Subcutaneous abdominal adipose tissue (tissue), 5 donors: ENCODE results near the gene HPX.

Experiments used
- H3K27ac ChIP-seq: one replicate; pipeline ENCODE4 v1.7.0; 2013; ENCODE audit warnings: low read depth, mild to moderate bottlenecking, inconsistent platforms, low read length, moderate library complexity
- H3K27me3 ChIP-seq, 5 donors: one replicate each; pipeline ENCODE4 v1.7.0; 2013; ENCODE audit warnings: low read length in 5 of 5, inconsistent platforms in 1 of 5; ENCODE audit not compliant: control insufficient read depth in 5 of 5, insufficient read depth in 4 of 5
- H3K36me3 ChIP-seq, 5 donors: one replicate each; pipeline ENCODE4 v1.7.0; 2013; ENCODE audit warnings: low read length in 5 of 5; ENCODE audit not compliant: control insufficient read depth in 5 of 5, insufficient read depth in 5 of 5
- H3K4me1 ChIP-seq, 5 donors: one replicate each; pipeline ENCODE4 v1.7.0; 2013; ENCODE audit warnings: low read length in 5 of 5, mild to moderate bottlenecking in 3 of 5, moderate library complexity in 1 of 5; ENCODE audit not compliant: control insufficient read depth in 5 of 5, insufficient read depth in 5 of 5
- H3K4me3 ChIP-seq, 5 donors: one replicate each; pipeline ENCODE4 v1.7.0; 2013; ENCODE audit warnings: low read length in 5 of 5, low read depth in 1 of 5
- H3K9ac ChIP-seq, 5 donors: one replicate each; pipeline ENCODE4 v1.7.0; 2013; ENCODE audit warnings: low read length in 5 of 5, mild to moderate bottlenecking in 4 of 5, moderate library complexity in 3 of 5
- H3K9me3 ChIP-seq, 5 donors: one replicate each; pipeline ENCODE4 v1.7.0; 2013; ENCODE audit warnings: low read length in 5 of 5; ENCODE audit not compliant: control insufficient read depth in 5 of 5
- donor health status: healthy.
- donor health status: healthy.
- donor health status: healthy.
- donor health status: healthy.
- donor health status: healthy.

HPX gene

DNA sequence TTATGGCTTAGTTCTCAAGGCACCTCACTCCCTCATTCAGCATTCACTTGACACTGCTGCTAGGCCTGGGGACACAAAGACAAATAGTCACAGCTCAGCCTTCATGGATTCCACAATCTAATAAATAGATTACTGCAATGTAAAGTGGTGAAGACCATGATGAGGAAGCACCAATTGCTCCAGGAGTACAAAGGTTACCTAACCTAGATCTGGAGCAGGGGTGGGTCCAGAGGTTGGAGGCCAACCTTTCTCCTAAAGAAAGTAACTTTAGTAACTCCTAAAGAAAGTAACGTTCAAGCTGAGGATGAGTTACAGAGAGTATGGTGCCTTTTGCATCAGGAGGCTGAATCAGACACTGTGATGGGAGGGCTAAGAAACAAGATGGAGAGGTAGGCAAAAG, 28.8 kb upstream of the HPX start:
- Histone ChIP-seq H3K36me3 (peaks cover 0 to 16% (median 8%) of the 10 kb centered on the region in 5 donors), H3K4me1 (peaks cover 5 to 32% (median 27%) of the 10 kb centered on the region in 5 donors), H3K27me3 (no peaks in the 10 kb centered on the region), H3K9me3 (no peaks in the 10 kb centered on the region), H3K4me3 (no peak overlapping the region), H3K27ac (peak overlapping the region; percentile 19), H3K9ac (peak overlapping the region in 1 of 5 donors; percentile 43)

DNA sequence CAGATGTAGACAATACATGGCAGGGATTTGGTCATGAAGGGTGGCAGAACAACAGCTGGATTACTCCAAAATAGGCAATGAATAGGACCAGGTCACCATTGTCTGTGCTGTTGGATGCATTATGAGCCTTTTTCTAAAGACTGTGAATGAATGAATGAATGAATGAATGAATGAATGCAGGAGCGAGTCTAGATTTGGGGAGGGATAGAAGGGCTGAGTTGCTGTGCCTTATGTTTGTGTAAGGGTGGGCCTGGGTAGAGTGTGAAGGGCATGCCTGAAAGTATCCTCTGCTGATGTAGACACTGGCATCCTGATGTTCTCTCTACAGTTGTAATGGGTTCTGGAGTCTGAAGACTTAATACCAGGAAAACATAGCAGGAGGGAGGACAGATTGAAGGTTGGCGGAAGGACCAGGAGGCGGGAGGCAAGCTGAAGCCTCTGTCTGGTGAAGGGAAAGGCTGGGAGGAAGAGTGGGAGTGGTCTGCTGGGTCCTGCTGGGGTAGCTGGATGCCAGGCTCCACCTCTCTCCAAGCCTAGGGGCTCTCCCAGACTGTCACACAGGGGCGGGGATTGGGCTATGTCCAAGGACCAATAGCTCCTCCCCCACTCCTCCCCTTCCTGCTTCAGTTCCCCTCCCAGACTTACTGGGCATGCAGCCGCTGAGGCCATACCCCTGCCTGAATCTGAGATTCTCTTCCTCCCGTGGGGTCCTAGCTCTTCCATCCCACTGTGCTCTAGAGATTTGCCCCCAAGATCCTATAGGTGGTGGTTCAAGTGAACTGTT, 28.1 kb upstream of the HPX start:
- no peaks in the 10 kb centered on the region for H3K9me3 ChIP-seq
- H3K9ac ChIP-seq, result peak overlapping the region in 1 of 5 donors; percentile 43
- peak overlapping the region in 1 of 5 donors; percentile 19 for H3K4me3 ChIP-seq
- H3K4me1 ChIP-seq, result peaks cover 5 to 26% (median 21%) of the 10 kb centered on the region in 5 donors
- H3K27me3 ChIP-seq, result no peaks in the 10 kb centered on the region
- peak overlapping the region; percentile 32 for H3K27ac ChIP-seq
- peaks cover 4 to 23% (median 15%) of the 10 kb centered on the region in 5 donors for H3K36me3 ChIP-seq

DNA sequence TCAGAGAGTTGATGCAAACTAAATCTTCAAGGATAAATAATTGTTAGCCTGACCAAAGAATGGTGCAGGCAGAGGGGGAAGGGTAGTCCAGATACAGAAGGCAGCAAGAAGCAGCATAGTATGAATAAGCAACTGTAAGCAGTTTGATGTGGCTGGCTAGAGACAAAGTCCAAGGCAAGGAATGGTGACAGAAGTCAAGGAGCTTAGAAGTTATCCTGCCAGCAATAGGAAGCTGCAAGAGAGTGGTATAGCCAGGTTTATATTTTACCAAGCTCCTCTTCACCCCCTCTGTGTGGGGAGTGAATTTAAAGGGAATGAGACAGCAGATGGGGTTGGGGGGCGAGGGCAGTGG, 18.3 kb upstream of the HPX start:
- Histone ChIP-seq H3K4me3 (no peak overlapping the region), H3K4me1 (no peaks in the 10 kb centered on the region), H3K9me3 (no peaks in the 10 kb centered on the region), H3K27ac (no peak overlapping the region), H3K36me3 (peaks cover 9 to 81% (median 77%) of the 10 kb centered on the region in 5 donors), H3K9ac (no peak overlapping the region), H3K27me3 (no peaks in the 10 kb centered on the region)

DNA sequence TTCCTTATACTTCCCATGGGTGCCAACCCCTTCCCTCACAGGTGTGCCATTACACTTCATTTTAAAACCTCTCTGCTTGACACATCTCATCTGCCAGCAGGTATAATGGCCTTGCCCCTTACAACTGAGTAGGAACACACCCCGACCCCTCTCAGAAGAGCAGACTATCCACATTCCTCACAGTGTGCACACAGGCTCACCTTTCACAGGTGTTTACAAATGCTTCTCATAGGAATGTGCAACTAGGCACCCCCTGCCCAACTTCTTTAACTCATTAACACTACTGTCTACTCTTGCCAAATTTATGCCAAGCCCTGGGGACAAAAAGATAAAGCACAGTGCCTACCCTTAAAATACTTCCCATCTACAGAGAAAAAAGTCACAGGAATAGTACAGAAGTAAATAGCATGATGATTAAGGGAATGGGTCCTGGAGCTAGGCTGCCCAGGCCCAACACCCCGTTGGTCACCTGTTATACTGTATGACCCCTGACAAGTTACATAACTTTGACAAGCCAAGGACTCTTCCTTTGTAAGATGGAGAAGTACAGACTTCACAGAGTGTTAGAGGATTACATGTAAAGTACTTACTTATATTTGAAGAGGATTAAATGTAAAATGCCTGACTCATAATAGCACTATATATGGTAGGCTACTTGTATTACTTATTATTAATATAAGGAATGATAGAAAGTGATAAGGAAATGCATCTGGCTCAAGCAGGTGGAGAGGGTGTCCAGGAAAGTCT, 17.7 kb upstream of the HPX start:
- no peak overlapping the region for H3K27ac ChIP-seq
- H3K36me3 ChIP-seq, result peaks cover 9 to 79% (median 76%) of the 10 kb centered on the region in 5 donors
- no peak overlapping the region for H3K4me3 ChIP-seq
- H3K9me3 ChIP-seq, result no peaks in the 10 kb centered on the region
- no peaks in the 10 kb centered on the region for H3K27me3 ChIP-seq
- no peak overlapping the region for H3K9ac ChIP-seq
- no peaks in the 10 kb centered on the region for H3K4me1 ChIP-seq

DNA sequence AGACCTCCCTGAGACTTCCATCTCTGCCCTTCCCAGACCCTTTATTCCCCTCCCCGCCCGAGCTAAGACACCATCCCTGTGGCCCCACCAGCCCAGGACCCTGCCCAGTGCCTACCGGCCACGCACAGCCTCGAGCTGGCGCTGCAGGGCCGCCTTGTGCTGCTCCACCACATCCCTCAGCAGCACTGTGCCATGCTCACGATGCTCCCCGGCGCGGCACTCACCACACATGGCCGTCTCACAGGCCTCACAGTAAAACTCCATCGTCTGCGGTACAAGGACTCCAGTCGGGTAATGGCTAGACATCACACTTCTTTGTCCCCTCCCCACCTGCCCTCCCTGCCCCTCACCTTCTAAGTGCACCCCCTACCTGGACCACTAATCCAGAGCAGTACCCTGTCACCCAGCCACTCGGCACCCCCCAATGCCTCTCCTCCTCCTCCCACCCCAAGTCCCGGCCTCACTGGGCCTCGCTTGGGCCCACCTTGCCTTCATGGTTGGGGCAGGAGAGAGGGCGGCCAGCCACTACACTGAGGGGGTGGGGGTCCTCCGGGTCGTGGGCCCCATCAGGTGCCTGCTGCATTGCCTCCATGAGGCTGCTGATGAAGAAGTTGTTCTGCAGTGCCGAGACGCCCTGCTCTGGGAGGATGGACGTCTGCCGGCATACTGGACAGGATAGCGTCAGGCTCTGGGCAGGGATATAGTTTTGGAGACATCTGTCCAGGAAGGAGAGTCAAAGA, 17.0 kb upstream of the HPX start:
- no peak overlapping the region for H3K4me3 ChIP-seq
- no peak overlapping the region for H3K9ac ChIP-seq
- no peak overlapping the region for H3K27ac ChIP-seq
- no peaks in the 10 kb centered on the region for H3K27me3 ChIP-seq
- no peaks in the 10 kb centered on the region for H3K4me1 ChIP-seq
- peaks cover 12 to 83% (median 79%) of the 10 kb centered on the region in 5 donors for H3K36me3 ChIP-seq
- H3K9me3 ChIP-seq, result no peaks in the 10 kb centered on the region

DNA sequence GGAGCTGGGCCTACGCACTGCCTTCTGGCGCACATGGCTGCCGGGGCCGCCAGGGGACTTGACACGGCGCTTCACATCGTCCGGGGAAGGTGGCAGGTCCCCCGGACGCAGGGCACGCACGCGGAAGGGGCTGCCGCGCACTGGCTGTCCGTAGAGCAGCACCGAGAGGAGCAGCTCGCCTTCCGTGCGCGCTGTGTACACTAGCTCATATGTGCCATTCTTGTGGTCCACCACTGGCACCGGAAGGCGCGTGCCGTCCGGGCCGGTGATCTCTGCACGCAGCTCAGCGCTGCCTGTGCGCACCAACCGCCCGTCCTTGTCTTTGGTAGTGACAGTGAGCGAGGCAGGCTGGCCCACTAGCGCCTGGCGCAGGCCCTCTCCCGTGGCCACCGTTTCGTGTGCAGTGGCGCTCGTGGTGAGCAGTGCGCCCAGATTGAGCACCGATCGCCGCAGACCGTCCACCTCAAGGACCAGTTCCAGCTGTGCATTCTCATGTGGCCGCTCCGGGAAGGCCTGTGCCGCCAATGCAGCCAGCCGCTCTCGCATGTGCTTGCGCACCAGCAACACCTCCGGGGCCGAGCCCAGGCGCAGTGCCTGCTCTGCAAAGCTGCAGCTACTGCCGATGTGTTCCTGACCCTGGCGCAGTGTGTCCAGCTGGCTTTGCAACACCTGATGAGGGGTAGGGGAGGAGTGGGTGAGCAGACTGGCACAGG, 15.7 kb upstream of the HPX start:
- no peak overlapping the region for H3K9ac ChIP-seq
- no peaks in the 10 kb centered on the region for H3K9me3 ChIP-seq
- no peak overlapping the region for H3K4me3 ChIP-seq
- no peaks in the 10 kb centered on the region for H3K4me1 ChIP-seq
- H3K27ac ChIP-seq, result no peak overlapping the region
- H3K36me3 ChIP-seq, result peaks cover 12 to 93% (median 86%) of the 10 kb centered on the region in 5 donors
- no peaks in the 10 kb centered on the region for H3K27me3 ChIP-seq

DNA sequence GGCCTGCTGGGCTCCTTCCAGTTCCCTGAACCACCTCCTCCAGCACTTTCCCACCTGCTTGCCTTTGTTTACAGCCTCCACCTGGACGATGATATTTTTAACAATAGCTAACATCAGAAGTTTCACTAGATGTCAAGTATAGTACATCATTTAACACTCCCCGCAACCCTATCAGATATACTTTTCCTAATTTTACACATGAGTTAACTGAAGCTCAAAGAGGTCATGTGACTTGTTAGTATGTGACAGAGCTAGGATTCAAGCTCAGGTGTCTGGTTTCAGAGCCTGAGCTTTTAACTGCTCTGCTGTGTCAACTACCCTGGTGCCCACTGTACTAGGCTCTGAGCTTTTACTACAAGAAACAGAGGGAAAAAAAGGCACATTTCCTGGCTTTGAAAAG, 14.3 kb upstream of the HPX start:
- Histone ChIP-seq H3K4me3 (no peak overlapping the region), H3K9me3 (no peaks in the 10 kb centered on the region), H3K4me1 (no peaks in the 10 kb centered on the region), H3K27ac (no peak overlapping the region), H3K27me3 (no peaks in the 10 kb centered on the region), H3K9ac (no peak overlapping the region), H3K36me3 (peaks cover 14 to 99% (median 92%) of the 10 kb centered on the region in 5 donors)

DNA sequence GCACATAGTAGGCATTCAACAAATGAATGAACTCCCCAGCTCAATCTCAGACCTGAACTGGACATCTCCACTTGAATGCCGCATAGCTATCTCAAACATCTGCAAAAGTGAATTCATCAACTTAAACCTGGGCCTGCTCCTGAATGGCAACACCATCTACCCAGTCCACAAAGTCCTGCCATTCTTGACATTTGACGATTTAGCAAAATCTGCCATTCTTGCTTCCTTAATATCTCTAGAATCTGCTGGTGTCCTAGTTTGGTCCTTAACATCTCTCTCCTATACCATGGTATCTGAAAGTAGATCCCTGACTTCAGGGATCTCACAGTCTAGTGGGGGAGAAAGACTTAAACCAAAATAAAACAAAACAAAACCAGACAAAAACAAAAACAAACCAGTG, 12.4 kb upstream of the HPX start:
- no peak overlapping the region for H3K4me3 ChIP-seq
- H3K36me3 ChIP-seq, result peaks cover 10 to 98% (median 93%) of the 10 kb centered on the region in 5 donors
- H3K27me3 ChIP-seq, result no peaks in the 10 kb centered on the region
- H3K9ac ChIP-seq, result no peak overlapping the region
- no peak overlapping the region for H3K27ac ChIP-seq
- no peaks in the 10 kb centered on the region for H3K4me1 ChIP-seq
- H3K9me3 ChIP-seq, result no peaks in the 10 kb centered on the region

DNA sequence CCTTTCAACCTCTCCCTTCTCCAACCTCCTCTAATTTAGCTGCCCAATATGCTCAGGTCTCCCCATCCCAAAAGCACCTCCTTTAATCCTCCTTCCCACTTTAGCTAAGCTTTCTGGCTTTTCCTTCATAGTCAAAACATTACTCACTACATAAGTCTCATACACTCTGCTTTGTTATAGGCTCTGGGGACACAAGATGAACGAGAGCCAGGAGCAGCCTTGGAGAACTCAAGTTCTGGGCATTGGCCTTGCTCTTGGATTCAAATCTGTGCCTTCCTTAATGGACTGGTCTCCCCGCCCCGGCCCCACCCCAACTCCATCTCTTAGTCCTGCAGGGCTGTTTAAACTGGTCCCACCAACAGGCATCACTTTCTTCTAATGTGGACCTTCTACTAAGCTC, 11.4 kb upstream of the HPX start:
- H3K27me3 ChIP-seq, result no peaks in the 10 kb centered on the region
- peaks cover 10 to 96% (median 91%) of the 10 kb centered on the region in 5 donors for H3K36me3 ChIP-seq
- no peaks in the 10 kb centered on the region for H3K9me3 ChIP-seq
- H3K27ac ChIP-seq, result no peak overlapping the region
- H3K4me3 ChIP-seq, result no peak overlapping the region
- no peaks in the 10 kb centered on the region for H3K4me1 ChIP-seq
- H3K9ac ChIP-seq, result no peak overlapping the region
